CD4-positive, alpha-beta T cell treated with Interleukin-1 beta for 1 hour (primary cell): ENCODE data around the gene ATAD3A.
A peak's percentile ranks its signal among the peaks of the same experiment; 100 is the strongest.
"Not testable (repeated sequence)": the region's sequence is repeated elsewhere in the genome, so short reads cannot be mapped to it uniquely, and the experiment has no call there.

Experiments used
- DNase-seq, 2 donors: peaks; one replicate each; pipeline ENCODE4 v3.0.0-alpha.2; 2020 to 2022

ATAD3A gene

DNA sequence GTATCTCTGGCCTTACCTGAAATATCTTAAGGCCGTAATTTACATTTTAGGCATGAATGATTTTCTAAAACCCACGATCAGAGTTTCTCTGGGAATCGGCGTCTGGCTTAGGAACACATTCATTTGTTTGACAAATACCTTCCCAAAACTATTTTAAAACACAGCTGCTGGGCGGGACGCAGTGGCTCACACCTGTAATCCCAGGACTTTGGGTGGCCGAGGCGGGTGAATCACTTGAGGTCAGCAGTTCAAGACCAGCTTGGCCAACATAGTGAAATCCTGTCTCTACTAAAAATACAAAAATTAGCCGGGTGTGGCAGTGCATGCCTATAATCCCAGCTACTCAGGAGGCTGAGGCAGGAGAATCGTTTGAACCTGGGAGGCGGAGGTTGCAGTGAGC lies 45.0 kb downstream of the ATAD3A start:
- not testable (repeated sequence) for DNase-seq

DNA sequence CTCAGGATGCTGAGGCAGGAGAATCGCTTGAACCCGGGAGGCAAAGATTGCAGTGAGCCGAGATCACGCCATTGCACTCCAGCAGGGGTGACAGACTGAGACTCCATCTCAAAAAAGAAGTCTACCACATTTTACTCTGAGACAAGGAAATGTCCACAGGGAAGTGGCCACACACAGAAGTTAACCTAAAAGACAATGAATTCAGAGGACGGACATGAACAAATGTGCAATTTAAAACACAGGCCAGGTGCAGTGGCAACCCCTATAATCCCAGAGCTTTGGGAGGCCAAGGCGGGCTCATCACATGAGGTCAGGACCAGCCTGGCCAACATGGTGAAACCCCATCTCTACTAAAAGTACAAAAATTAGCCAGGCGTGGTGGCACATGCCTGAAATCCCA lies 45.7 kb downstream of the ATAD3A start:
- DNase-seq = not testable (repeated sequence)

GRCh38 chr1:1558591-1558990 lies 46.6 kb downstream of the ATAD3A start:
- DNase-seq = no peak

DNA sequence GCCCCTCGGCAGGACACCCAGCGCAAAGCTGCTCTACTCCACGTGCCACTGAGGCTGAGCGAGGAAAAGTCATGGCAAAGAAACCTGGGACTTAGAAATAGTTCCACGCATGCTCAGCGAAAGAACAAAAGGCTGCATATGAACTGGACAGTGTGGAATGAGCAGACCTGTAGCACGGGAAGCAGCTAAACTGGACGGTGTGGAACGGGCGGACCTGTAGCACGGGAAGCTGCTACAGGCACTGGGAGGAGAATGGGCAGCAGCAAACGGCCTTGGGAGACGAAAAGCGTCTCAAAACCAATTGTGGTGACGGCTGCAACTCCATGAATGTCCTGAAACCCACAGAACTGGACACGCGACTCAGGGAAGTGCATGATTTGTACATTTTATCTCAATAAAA lies 47.1 kb downstream of the ATAD3A start:
- DNase-seq = no peak

DNA sequence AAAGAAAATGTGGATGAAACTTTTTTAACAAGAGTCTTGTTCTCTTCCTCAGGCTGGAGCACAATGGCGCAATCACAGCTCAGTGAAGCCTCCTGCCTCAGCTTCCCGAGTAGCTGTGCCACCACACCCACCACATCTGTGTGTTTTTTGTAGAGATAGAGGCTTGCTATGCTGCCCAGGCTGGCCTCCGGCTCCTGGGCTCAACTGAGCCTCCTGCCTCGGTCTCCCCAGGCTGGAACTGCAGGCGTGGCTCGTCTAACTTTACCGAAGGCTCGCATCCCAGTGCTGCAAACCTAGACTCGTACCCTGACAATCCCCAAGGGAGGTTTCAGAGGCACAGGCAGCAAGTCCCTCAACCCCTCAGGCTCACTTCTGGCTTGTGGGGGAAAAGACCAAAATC lies 48.2 kb downstream of the ATAD3A start:
- DNase-seq = no peak

GRCh38 chr1:1561801-1562470 lies 50.0 kb downstream of the ATAD3A start:
- no peak for DNase-seq

DNA sequence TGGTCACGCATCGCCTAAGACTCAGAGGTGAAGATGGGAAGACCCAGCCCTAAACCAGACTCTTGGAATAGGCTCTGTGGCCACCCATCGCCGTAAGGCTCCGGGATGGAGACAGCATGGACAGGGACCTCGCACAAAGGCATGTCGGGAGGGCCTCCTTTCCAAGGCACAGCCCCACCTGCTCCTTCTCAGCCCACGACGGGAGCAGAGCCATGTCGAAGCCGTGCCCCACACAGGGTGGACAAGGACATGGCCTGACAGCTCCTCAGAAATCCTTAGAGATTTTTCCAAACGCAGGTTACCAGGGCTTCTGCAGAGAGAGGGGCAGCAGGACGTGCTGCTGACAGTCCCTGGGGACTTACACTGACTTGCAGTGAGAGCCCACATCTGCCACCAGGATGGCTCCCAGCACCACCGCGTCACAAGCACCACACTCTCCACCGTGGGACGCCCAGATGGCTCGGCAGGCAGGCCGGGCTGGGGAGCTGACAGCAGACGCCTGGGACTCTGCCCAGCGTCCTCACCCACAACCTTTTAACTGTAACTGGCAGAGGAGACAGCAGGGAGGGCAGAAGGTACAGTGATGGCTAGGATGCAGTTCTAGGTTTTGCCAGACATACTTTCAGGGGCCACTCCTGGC lies 50.7 kb downstream of the ATAD3A start:
- DNase-seq = no peak

DNA sequence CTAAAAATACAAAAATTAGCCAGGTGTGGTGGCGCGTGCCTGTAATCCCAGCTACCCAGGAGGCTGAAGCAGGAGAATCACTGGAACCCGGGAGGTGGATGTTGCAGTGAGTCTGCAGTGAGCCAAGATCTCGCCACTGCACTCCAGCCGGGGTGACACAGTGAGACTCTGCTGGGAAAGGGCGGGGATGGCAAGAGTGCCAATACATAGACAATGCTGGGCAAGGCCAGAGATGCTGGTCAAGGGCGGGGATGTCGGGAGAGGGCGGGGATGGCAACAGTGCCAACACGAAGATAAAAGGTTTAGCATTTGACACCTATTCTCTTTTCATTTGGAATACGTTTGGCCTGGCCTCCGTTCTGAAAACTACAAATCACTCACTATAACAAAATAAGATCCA lies 51.7 kb downstream of the ATAD3A start:
- no peak for DNase-seq

GRCh38 chr1:1564268-1564667 lies 52.3 kb downstream of the ATAD3A start:
- no peak for DNase-seq

DNA sequence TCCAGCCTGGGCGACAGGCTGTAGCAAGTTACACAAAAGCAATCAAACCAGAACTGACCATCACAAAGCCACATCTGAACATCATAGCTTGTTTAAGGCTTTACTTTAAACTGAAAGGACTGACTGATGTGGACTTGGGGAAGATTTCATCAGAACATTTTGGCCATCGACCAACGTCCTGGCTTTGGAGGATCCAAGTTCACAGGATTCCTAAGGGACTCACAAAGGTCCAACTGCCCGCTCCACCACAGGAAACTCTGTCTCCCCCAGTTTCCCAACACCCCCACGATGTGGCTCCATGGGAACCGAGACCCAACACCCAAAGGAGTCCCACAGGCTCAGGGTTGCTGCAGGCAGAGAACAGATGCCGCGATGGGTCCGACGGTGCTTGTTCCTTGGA lies 53.4 kb downstream of the ATAD3A start:
- DNase-seq = no peak

DNA sequence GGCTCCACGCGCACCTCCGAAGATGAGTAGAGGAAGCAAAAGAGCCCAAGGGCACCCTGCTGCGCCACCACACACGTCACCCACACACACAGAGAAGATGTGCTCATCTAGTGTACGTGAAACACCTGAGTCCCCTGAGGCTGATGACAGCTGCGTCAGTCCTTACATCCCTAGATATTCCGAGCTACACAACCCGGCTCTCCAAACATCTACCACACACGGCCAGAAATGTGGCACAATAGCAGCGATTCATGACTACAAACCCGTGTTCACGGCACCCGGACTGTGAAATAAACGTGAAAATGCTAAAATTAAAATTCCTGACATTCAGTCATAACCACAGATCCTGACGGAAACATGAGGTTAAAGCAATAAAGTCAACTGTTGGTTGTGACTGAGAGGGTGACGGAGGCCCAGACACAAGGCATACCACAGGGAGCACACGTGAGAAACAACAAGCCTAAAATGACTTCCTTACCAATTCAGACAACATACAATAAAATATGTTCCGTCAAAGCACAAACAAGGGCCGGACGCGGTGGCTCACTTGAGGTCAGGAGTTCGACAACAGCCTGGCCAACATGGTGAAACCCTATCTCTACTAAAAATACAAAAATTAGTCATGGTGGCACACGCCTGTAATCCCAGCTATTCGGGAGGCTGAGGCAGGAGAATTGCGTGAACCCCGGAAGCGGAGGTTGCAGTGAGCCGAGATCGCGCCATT lies 55.4 kb downstream of the ATAD3A start:
- DNase-seq = no peak

DNA sequence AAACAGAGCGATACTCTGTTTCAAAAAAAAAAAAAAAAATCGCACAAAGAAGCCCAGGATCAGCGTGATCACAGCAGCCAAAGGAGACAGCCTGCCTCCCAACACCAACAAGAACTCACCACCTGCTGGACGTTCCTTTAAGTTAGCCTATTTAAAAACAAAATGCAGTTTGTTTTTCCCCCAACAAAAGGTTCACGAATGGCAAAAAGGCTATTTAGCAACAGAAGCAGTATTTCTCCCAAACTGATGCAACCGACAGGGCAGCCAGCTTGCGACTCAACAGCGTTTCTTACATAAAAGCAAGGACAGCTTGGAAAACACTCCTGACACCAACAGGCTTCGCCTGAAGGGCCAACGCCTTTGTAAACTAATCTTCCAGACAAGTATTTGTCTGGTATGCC lies 55.9 kb downstream of the ATAD3A start:
- DNase-seq = no peak

DNA sequence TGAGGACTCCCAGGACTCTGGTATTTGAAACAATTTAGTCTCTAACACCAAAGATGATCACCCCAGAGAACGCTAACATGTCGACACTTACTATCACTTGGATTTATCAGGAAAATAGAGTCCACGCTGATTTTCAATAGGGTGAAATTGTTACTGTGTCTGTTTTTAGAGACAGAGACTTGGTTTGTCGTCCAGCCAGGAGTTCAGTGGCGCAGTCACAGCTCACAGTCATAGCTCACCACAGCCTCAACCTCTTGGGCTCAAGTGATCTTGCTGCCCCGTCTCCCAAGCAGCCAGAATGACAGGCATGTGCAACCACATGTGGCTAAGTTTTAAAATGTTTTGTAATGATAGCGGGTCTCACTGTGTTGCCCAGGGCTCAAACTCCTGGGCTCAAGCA lies 57.4 kb downstream of the ATAD3A start:
- no peak for DNase-seq

- peak; percentile 78 to 81 for DNase-seq
Measured at GRCh38 chr1:1573843-1574720, 62.1 kb downstream of the ATAD3A start.

DNA sequence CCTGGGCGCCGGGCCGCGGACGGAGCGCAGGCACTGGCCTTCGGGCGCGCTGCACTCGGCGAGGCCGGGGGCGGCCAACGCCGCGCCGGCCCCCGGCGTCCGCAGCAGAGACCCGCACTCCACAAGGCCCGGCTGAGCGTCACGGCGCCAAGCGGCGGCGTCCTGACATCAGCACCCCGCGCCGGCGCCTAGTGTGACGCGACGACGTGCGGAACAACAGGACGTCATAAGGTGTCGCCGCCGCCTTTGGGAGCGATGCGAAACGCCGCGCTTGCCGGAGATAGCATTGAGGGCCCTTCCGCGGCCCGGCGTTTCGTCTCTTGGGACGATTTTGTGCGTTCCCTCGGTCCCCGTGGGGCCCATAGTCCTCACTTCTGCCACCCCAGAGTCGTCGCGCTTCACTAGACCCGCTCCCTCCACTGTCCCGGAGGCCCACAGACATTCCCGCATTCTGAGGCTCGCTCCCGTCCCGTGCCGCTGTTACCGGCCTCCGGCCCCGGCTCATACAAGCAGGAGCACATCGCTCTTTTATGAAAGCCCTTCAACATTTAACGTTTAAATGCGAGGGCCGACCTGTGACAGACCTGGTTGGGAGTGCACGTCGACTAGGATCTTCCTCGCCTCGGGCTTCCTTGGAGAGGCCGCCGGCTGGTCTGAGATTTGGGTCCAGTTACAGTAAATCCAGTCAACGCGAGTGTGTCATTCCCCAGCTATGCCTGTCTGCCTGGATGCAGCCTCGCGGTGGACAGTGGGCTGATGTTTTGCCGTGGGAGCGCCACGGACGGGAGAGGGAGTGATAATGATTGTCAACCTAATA lies 63.0 kb downstream of the ATAD3A start, which contains the start of gene SSU72:
Gene SSU72 (minus strand): TSS at position 143 of the 817 bp plus-strand sequence. CDS start 306 bp downstream, outside the sequence.
- peak; percentile 92 to 93 for DNase-seq

- no peak for DNase-seq
Measured at GRCh38 chr1:1577367-1578011, 65.5 kb downstream of the ATAD3A start.

GRCh38 chr1:1578371-1578940 lies 66.5 kb downstream of the ATAD3A start:
- DNase-seq = no peak

DNA sequence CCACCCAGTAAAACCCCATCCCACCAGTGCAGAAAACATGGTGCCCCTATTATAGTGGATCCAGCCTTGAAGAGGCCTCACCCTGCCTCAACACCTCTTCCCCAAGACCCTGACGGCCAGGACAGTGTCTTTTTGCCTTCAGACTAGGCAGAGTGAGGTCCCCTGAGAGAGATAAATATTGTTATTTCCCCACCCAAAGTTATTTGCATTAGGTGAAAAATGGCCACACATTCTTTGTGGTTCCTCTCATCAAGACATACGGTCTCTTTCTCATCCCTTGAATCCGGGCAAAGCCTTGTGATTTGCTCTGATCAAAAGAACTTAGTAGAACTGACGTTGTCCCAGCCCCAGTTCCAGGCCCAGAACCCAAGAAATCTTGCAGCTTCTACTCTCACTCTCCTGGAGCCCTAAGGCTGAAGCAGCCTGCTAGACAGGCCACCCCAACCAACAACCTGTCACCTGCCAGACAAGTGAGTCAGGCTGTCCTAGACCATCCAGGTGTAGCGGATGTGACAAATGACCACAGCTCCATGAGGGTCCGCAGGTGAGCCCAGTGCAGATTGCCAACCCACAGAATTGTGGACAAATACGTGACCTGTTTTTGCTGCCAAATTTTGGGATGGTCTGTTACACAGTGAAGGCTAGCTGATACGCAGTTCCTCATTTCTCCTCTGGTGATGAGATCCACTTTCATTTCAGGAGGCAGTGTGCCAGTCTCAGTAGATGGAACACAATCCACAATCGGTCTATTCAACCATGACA lies 70.8 kb downstream of the ATAD3A start:
- DNase-seq = no peak

- DNase-seq = no peak
Measured at GRCh38 chr1:1583347-1584010, 71.5 kb downstream of the ATAD3A start.
